ENCODE data around the gene SEC23IP.

SEC23IP gene

DNA sequence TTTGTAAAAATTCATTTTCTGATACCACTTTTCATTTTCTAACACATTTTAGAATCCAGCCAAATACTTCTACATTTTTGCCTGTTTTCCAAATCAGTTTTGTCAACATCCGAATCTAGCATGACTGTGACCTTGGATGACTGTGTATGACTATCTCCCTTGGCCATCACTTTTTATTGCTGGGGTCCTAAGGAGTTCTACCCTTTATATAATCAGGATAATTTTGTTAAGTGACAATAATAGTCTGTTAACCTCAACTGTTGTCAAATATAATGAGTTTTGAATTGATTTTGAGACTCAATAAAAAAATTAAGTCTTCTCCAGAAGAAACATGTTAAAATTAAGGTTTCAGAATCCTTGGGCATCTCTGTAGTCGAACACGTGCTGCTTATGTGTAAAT, 53.3 kb downstream of the SEC23IP start:
- no peak for DNase-seq

DNA sequence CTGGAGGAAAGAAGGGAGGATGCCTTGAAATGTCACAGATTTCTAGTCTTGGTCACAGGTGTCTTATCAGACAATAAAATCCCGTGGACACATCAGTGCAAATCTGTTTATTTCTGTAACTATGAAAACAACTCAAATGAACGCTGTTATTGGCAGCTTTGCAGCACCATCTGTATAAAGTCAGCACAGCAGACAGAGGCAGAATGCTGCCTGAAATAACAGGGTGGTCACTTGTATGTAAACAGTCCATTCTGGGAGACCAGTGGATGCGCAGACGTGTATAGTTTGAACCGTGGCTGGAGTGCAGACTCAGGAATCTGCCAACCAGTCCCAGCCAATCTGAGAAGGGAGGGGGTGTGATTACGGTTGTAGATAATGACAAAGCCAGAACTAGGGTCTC, 54.8 kb downstream of the SEC23IP start:
- no peak for DNase-seq

DNA sequence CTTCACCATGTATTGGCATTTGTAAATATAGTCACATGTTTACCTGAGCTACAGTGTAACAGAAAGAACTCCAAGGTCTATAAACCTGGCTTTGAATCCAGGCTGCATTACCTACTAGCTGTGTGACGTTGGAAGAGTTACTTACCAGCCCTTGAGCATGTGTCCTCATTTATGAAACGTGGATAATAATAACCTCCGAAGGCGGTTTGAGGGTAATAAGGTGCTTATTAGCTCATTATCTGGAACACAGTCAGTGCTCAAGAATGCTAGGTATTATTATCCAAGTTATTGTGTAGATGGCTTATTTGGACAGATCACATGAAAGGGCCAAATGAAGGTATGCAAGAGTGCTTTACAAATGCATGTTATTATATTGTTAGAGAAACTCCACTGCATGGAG, 64.9 kb downstream of the SEC23IP start:
- DNase-seq = no peak

DNA sequence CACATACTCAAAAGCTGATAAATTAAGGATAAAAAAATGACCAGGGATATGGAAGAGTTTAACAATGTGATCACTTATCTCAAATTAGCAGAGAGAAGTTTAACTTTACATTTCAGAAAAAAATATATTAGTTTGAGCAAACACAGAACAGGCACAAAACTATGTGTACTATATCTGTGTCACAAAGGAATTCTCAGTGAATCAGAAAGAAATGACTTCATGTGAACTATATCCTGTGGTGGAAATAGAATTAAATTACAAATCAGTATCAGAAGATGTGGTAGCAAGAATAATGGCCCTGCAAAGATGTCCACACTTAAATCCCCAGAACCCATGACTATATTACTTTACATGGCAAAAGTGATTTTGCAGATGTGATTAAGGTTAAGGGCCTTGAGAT, 70.3 kb downstream of the SEC23IP start:
- DNase-seq = no peak

DNA sequence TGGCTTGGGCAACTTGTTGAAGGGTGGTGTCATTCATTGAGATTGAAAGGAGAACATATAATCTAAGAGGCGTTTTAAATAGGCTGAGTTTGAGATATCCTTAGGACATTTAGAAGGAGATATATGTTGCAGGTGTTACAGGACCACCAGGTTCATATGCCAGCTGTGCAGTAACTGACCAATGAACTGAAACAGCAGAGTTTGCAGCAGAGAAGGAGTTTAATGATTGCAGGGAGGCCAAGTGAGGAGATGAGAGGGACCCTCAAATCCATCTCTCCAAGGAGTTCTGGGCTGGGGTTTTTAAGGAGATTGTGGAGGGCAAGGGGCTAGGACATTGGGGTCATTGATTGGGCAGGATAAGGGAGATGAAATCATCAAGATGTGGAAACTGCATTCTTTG, 74.5 kb downstream of the SEC23IP start:
- no peak for DNase-seq

DNA sequence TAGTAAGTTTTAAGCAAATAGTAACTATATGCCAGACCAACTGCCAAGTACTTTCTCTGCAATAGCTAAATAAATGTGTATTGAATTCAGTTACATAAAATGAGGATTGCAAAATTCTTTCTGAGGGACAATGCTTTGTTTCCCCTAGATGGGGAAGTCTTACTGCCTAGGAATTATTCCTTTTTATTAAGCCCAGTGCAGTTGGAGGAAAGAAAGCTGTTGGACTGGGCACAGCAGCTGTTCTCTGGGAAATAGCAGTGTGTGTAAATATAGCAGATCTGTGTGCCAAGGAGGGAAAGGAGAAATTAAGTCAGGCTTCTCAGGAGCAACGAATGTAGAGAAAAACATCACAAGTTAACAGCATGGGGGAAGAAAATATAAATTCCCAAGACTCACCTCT, 77.1 kb downstream of the SEC23IP start:
- no peak for DNase-seq

DNA sequence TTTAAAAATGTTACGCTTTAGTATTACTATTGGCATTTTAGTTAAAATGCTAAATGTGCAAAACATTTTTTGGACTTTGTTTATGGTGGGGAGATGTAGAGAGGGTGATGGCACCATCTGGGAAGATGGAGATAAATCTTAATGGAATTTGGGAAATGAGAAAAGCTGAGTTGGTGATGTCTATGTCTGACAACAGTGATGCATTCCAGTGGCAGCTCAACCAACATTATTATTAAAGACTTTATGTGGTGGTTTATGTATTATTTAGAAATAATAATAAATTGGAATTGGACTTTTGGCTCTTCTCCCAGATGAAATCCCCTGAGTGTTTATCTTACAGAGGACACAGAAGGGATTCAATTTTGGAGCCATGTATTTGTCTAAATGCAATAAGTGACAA, 77.6 kb downstream of the SEC23IP start:
- no peak for DNase-seq

DNA sequence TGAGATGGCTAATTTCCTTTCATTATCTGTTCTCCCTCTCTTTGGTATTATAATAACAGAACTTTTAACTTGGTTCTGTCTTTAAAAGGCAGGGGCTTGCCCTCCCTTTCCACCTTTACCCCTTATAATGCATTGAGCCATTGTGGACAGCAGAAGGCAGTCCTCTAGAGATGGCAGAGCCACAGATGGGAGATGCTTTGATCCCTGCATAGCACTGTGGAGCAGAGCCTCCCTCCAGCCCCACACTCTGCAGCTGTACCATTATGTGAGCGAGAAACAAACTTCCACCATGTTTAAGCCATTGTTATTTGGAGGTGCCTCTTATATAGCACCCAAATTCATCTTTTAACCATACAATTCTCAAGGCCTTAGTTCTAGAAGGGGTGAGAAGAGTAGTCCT, 78.4 kb downstream of the SEC23IP start:
- no peak for DNase-seq

DNA sequence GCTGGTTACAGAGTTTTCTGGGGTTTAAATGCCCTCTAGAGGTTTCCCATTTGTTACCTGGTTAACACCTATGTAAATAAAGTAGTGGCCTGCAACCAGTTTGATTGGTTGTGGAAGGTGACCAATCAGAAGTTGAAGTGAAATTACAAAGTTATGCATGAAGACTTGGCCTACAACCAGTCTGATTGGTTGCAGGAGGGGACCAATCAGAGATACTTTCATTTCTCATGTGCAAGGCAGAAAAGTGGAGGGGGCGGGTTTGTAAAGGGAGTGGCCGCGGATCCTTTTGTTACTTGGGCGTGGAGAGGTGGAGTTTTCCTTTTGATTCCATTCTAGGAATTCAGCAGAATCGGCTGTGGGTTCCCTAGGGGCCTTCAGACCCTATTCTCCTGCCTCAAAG, 80.8 kb downstream of the SEC23IP start:
- DNase-seq = no peak

DNA sequence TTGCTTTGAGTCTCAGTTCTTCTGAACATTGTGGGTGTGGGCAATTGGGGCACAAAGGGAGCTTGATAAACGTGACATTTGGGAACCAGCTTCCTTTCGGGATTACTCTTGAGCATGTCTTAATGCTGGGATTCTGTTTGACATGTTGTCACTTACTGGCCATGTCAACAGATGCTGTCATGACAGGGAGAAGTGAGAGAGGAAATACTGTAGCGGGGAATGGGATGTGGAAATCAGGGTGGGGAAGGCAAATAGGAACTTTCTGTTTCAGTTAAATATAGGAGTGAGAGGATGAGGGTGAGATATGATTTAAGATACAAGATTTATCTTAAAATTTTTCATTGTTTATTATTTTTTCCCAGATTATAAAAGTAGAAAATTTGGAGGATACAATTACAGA, 83.9 kb downstream of the SEC23IP start:
- DNase-seq = no peak

DNA sequence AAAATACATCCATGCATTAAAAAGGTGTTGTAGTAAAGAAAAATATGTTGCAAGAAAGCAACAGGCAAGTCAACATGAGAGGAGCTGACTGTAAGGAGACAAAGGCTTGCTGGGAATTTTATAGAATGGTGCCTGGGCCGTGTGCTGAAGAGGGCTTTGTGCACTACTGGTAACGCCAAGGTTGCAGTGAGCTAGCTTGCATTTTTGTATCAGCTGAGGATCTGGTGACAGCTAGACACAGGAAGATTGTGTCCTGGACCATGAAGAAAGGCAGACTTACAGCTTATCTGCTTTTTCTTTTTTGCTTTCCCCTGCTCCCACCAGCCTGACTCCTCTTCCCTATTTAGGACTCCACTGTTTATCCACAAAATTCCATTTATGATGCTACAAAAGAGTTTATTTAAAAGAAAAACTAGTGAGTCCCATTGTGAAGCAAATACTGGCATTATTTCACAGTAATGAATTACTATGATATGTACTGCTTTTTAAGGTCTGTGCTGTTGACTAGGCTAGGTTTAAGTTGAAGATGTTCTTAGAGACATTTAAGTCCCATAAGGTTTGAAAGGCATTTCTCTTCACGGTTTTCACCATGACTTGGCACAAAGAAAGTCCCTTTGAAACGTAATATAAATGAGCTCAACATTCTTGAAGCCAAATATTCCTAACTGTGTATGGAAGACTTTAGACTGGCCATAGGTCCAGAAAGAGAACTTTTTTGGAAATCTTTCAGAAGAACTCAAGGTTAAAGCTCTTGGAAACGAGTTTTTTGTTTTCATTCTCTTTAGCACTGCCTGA, 88.6 kb downstream of the SEC23IP start:
- DNase-seq = no peak

DNA sequence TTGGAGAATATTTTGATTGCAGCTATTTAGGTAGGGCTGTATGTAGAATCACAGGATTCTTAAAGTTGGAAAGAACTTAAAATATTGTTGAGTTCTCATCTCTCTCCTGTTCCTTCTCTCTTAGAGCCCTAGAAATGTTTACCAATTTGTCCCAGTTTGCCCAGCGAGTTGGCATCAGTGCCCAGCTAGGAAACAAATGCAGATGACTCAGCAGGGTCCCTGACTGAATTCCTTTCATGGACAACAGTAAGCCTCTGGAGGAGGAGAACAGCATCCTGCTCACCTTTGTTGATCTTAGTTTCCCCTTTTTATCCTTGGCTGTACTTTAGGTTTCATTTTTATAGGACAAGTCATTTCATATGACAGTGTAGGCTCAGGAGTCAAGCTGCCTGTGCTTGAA, 89.3 kb downstream of the SEC23IP start:
- no peak for DNase-seq

DNA sequence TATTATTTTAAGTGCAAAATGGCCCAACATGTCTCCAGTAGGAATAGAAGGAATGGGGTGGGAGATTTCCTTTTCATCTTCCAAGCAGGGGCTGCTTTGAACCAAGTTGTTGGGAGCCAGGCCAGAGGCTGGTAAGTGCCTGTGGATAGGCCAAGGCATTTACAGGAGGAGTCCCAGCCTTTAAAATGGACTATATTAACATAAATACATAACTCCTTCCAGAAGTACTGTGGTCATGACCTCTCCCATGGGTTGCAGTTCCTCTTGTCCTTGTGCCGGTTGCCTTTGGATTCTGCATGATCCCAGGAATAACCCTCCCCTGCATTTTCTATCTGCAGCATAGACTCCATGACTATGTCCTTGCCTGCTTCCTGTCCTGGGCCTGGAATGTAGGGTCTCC, 95.8 kb downstream of the SEC23IP start:
- DNase-seq = no peak

DNA sequence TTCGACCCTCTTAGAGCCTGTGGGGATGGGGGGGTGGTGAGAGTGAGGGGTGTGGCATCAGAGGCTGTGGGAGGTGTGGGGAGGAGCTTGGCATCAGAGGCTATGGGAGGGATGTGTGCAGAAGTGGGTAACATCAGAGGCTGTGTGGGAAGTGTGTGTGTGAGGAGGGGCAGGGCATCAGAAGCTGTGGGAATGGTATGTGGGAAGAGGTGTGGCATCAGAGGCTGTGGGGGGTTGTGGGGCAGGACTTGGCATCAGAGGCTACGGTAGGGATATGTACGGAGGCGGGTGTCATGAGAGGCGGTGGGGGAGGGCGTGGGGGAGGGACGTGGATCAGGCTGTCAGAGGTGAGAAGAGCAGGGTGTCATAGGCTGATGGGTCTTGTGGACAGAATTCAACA, 97.4 kb downstream of the SEC23IP start:
- DNase-seq = no peak

DNA sequence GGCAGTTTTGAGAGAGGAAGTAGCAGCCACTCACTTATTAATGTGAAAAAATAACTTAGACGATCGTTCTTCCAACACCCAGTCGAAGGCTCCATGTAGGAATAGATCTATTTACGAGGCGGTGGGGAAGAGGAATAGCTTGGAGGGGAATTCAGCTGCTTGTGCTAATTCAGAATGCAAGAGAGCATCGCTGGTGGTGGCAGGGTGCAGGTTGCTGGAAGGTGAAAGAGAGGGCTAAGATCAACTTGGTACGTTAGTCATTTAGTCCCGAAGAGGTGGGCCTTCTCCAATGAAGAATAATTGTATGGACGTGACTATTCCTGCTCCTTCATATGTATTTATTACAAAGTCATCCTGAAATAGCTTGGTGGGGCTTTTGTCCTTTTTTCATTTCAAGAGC, 98.5 kb downstream of the SEC23IP start:
- no peak for DNase-seq

DNA sequence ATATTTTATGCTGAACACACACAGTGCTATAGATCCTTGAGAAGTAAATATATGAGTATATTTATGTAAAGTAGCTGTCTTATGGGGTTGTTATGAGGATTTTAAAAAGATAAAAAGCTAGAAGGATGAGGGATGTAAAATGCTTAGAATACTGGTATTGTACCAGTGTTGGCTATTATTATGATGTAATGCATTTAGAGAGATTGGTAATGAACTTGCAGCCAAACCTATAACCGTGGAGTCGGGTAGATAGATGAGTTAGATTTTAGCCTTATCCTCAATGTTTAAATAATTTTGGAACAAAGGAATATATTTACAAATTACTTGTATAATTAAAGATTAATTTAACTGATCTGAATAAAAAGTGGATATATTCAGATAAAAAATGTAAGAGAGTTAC, 99.3 kb downstream of the SEC23IP start:
- DNase-seq = no peak
